ENCODE measurements around the gene NFATC2. TPM values are rescaled to one million over a fixed set of nuclear protein-coding genes. Genes with fewer than 3 reads are reported as not detected.

NFATC2 gene
- polyA plus RNA-seq, 1 donor from 2014 or later, result not detected

DNA sequence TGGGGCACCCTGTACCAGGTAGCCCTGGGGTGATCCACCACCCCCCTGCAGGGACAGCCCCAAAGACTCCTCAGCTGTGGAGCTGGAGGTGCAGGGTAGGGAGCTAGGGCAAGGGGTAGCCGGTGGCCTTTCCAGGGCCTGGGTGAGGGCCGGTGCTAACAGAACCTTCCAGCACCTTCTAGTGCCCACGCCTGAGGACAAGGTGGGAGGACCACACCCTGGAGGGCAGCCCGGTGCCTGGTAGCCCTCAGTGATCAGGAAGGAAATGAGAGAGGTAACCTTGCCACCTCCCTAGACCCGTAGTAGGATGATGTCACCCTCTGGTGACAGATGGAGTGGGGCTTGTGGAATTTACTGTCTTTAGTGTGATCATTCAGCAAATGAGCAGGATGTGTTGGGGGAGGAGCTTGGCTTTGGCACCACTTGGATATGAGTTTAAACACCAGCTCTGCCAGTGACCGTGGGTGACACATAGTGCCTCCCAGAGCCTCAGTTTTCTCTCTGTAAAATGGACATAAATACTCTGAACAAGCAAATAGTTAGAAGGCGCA lies 187.7 kb downstream of the NFATC2 start:
- H3K27ac ChIP-seq (ENCODE audit: low read length), result no peak overlapping the region

DNA sequence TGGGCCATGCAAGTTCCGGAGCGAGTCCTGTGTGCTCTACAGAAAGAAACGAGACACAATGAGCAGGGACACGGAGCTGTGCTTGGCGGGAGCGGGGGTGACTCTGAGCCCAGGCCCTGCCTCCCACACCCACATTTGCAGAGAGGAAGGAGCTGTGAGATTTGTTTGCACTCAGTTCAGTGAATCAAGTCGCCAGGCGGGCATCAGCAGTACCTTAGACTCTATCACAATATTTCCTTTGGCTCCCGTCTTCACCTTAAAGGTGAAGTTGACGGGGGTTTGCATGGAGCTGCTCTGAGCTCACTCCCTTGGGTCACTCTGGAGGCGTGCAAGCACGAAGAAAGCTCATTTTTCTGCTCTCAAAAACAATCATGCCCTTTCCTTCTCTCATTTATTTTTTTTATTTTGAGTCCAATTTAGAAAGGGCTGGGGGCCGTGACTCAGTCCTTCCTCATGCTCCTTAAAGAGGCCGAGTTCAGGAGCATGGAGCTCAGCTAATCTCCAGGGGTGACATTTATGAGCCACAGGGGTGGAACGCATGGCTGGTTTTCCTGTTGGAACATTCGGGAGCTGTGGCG lies 188.2 kb downstream of the NFATC2 start:
- TF ChIP-seq EZH2 (IDR thresholded peaks at IDR 0.05; ENCODE audit: borderline replicate concordance, insufficient read depth, low read length, poor library complexity, severe bottlenecking), result no peak
- no peak for TF ChIP-seq MXI1 (conservative IDR thresholded peaks at IDR 0.05; ENCODE audit: poor library complexity, severe bottlenecking)
- no peak for TF ChIP-seq RAD21 (conservative IDR thresholded peaks at IDR 0.05)
- no peak for TF ChIP-seq TAF1 (IDR thresholded peaks at IDR 0.05; ENCODE audit: low read depth)
- TF ChIP-seq, protein P1, sequence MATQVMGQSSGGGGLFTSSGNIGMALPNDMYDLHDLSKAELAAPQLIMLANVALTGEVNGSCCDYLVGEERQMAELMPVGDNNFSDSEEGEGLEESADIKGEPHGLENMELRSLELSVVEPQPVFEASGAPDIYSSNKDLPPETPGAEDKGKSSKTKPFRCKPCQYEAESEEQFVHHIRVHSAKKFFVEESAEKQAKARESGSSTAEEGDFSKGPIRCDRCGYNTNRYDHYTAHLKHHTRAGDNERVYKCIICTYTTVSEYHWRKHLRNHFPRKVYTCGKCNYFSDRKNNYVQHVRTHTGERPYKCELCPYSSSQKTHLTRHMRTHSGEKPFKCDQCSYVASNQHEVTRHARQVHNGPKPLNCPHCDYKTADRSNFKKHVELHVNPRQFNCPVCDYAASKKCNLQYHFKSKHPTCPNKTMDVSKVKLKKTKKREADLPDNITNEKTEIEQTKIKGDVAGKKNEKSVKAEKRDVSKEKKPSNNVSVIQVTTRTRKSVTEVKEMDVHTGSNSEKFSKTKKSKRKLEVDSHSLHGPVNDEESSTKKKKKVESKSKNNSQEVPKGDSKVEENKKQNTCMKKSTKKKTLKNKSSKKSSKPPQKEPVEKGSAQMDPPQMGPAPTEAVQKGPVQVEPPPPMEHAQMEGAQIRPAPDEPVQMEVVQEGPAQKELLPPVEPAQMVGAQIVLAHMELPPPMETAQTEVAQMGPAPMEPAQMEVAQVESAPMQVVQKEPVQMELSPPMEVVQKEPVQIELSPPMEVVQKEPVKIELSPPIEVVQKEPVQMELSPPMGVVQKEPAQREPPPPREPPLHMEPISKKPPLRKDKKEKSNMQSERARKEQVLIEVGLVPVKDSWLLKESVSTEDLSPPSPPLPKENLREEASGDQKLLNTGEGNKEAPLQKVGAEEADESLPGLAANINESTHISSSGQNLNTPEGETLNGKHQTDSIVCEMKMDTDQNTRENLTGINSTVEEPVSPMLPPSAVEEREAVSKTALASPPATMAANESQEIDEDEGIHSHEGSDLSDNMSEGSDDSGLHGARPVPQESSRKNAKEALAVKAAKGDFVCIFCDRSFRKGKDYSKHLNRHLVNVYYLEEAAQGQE (IDR thresholded peaks at IDR 0.05; ENCODE audit: borderline replicate concordance), result no peak
- TF ChIP-seq, protein P2, sequence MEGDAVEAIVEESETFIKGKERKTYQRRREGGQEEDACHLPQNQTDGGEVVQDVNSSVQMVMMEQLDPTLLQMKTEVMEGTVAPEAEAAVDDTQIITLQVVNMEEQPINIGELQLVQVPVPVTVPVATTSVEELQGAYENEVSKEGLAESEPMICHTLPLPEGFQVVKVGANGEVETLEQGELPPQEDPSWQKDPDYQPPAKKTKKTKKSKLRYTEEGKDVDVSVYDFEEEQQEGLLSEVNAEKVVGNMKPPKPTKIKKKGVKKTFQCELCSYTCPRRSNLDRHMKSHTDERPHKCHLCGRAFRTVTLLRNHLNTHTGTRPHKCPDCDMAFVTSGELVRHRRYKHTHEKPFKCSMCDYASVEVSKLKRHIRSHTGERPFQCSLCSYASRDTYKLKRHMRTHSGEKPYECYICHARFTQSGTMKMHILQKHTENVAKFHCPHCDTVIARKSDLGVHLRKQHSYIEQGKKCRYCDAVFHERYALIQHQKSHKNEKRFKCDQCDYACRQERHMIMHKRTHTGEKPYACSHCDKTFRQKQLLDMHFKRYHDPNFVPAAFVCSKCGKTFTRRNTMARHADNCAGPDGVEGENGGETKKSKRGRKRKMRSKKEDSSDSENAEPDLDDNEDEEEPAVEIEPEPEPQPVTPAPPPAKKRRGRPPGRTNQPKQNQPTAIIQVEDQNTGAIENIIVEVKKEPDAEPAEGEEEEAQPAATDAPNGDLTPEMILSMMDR (IDR thresholded peaks at IDR 0.05; ENCODE audit: poor library complexity, severe bottlenecking), result no peak
- TF ChIP-seq EP300 (conservative IDR thresholded peaks at IDR 0.05; ENCODE audit: poor library complexity, severe bottlenecking), result no peak
- TF ChIP-seq SMC3 (conservative IDR thresholded peaks at IDR 0.05; ENCODE audit: poor library complexity), result no peak
- no peak for TF ChIP-seq POLR2AphosphoS5 (IDR thresholded peaks at IDR 0.05)
- Histone ChIP-seq H3K9me2 (ENCODE audit: insufficient read depth, low read length) (no peaks in the 10 kb centered on the region), H4K20me1 (ENCODE audit: insufficient read depth) (no peaks in the 10 kb centered on the region), H3K9ac (ENCODE audit: low read length) (no peak overlapping the region), H3K27ac (ENCODE audit: low read length) (no peak overlapping the region), H3K9me3 (ENCODE audit: low read length) (no peaks in the 10 kb centered on the region), H3K4me2 (ENCODE audit: low read length) (no peak overlapping the region), H3F3A (ENCODE audit: insufficient read depth, low read length, poor library complexity, severe bottlenecking) (no peaks in the 10 kb centered on the region), H3K36me3 (ENCODE audit: insufficient read depth, low read length) (no peaks in the 10 kb centered on the region), H2AFZ (ENCODE audit: low read depth, low read length) (no peak overlapping the region), H3K4me3 (ENCODE audit: low read length) (no peak overlapping the region), H3K27me3 (ENCODE audit: insufficient read depth, low read depth, low read length) (no peaks in the 10 kb centered on the region), H3K79me2 (replicated peaks; ENCODE audit: insufficient read depth, low read length) (no peaks in the 10 kb centered on the region)

More for the DNA sequence above, 187.7 kb downstream of the NFATC2 start:
- no peak overlapping the region for H2AFZ ChIP-seq (ENCODE audit: low read depth, low read length)
- no peaks in the 10 kb centered on the region for H3K79me2 ChIP-seq (replicated peaks; ENCODE audit: insufficient read depth, low read length)
- H3K4me3 ChIP-seq (ENCODE audit: low read length), result no peak overlapping the region
- TF ChIP-seq MXI1 (conservative IDR thresholded peaks at IDR 0.05; ENCODE audit: poor library complexity, severe bottlenecking), result no peak
- no peak for TF ChIP-seq RAD21 (conservative IDR thresholded peaks at IDR 0.05)
- no peak for TF ChIP-seq EP300 (conservative IDR thresholded peaks at IDR 0.05; ENCODE audit: poor library complexity, severe bottlenecking)
- TF ChIP-seq POLR2AphosphoS5 (IDR thresholded peaks at IDR 0.05), result no peak
- TF ChIP-seq EZH2 (IDR thresholded peaks at IDR 0.05; ENCODE audit: borderline replicate concordance, insufficient read depth, low read length, poor library complexity, severe bottlenecking), result no peak
- TF ChIP-seq, protein P2 (IDR thresholded peaks at IDR 0.05; ENCODE audit: poor library complexity, severe bottlenecking), result no peak
- TF ChIP-seq SMC3 (conservative IDR thresholded peaks at IDR 0.05; ENCODE audit: poor library complexity), result no peak
- no peak for TF ChIP-seq TAF1 (IDR thresholded peaks at IDR 0.05; ENCODE audit: low read depth)
- TF ChIP-seq, protein P1 (IDR thresholded peaks at IDR 0.05; ENCODE audit: borderline replicate concordance), result no peak
- no peaks in the 10 kb centered on the region for H3K9me2 ChIP-seq (ENCODE audit: insufficient read depth, low read length)
- H3K27me3 ChIP-seq (ENCODE audit: insufficient read depth, low read depth, low read length), result no peaks in the 10 kb centered on the region
- H3K4me2 ChIP-seq (ENCODE audit: low read length), result no peak overlapping the region
- H3K9ac ChIP-seq (ENCODE audit: low read length), result no peak overlapping the region
- no peaks in the 10 kb centered on the region for H4K20me1 ChIP-seq (ENCODE audit: insufficient read depth)
- H3F3A ChIP-seq (ENCODE audit: insufficient read depth, low read length, poor library complexity, severe bottlenecking), result no peaks in the 10 kb centered on the region
- H3K36me3 ChIP-seq (ENCODE audit: insufficient read depth, low read length), result no peaks in the 10 kb centered on the region
- no peaks in the 10 kb centered on the region for H3K9me3 ChIP-seq (ENCODE audit: low read length)
